GM13977 (cell line): ENCODE data around the gene CKS1B.

Experiments used
- DNase-seq: peaks from one replicate; pipeline ENCODE4 v3.0.0; 2012; ENCODE audit warnings: low spot score
- in situ Hi-C: fragments of 300-500 bp; cut with MboI; formaldehyde crosslinking; loops from one replicate; pipeline ENCODE4 v1.12.0; 2022; ENCODE audit warnings: low sequenced_read_pairs, low pct_unique_long_range_greater_than_20kb, mixed read lengths, inconsistent platforms; ENCODE audit not compliant: unreplicated experiment
- TF ChIP-seq, protein P1 (sequence below): IDR thresholded peaks from 2 replicates; pipeline ENCODE4 v1.5.1; 2012; ENCODE audit warnings: mild to moderate bottlenecking, control low read depth; ENCODE audit not compliant: insufficient read depth; ENCODE audit errors: extremely low read depth, missing control alignments

Gene CKS1B

DNA sequence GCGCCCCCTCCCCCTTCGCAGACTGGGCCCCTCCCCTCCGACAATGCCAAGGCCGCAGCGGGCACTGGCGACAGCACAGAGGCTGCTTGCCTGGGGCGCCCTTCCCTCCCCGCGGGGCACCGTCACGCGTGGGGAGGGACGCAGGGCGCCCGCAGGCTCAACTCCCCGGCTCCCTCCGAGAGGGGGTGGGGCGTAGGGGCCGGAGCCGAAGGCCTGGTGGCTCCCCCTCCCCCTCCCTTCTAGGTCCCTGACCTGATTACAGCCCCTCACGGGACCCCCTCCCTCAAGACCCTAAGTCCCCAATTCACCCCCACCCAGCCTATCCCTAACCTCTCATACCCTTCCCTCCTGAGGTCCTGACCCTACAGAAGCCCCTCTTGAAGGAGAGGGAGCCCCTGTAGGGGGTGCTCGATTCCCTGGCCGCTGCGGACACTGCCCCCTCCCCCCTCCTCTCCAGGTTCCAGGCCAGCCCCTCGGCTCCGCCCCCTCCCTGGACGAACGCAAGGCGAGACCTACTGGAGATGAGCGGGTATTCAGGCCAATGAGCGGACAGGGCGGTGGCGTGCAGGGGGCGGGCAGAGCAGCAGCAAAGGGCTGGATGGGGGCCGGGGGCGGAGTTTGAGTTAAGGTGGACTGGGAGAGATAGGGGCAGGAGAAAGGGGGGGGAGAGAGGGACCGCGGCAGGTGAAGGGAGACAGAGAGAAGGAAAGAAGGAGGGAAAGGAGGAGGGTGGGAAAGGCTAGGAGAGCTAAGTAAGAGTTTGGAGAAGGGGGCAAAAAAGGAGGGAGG, 27.4 kb downstream of the CKS1B start:
- in situ Hi-C loops = no loop called here
- TF ChIP-seq, protein P1, sequence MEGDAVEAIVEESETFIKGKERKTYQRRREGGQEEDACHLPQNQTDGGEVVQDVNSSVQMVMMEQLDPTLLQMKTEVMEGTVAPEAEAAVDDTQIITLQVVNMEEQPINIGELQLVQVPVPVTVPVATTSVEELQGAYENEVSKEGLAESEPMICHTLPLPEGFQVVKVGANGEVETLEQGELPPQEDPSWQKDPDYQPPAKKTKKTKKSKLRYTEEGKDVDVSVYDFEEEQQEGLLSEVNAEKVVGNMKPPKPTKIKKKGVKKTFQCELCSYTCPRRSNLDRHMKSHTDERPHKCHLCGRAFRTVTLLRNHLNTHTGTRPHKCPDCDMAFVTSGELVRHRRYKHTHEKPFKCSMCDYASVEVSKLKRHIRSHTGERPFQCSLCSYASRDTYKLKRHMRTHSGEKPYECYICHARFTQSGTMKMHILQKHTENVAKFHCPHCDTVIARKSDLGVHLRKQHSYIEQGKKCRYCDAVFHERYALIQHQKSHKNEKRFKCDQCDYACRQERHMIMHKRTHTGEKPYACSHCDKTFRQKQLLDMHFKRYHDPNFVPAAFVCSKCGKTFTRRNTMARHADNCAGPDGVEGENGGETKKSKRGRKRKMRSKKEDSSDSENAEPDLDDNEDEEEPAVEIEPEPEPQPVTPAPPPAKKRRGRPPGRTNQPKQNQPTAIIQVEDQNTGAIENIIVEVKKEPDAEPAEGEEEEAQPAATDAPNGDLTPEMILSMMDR = peak; percentile 51
- DNase-seq = peak; percentile 99

DNA sequence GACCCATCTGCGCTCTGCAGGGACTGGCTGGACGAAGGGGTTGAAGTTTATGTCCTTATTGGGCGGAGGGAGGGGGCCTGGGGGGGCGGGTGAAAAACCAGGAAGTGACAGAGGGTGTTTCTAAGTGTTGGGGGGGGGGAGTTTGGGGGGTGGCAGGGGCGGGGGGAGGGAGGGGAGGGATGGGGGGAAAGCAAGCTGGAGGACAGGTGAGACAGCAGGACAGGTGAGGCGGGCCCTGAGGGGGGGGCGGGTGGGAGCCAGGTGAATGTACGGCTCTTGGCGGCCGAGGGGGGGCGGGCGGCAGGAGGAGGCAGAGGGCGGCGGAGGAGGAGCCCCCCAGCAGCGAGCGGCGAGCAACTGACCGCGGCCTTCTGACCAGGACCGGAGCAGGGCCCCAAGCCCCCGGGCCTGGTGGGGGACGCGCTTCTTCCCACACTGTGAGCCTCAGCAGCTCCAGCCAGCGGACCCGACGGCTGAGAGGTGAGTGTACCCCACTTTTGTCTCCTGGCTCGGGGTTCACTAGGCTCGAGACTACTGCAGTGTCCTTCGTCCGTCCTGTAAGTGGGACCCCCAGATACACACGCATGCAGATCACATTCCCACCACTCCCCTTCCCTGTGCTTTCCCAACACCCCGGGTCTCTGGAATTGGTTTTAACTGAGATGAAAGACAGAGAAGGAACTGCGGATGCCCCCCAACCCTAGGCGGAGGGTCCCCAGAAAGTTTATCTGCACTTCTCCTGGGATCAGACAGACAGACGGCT, 28.2 kb downstream of the CKS1B start, which contains the start of gene ZBTB7B:
TSS of gene ZBTB7B (plus strand) at position 339 of the 763 bp plus-strand sequence. CDS start 11,859 bp downstream, outside the sequence.
- in situ Hi-C loops = no loop called here
- peak; percentile 84 for DNase-seq

DNA sequence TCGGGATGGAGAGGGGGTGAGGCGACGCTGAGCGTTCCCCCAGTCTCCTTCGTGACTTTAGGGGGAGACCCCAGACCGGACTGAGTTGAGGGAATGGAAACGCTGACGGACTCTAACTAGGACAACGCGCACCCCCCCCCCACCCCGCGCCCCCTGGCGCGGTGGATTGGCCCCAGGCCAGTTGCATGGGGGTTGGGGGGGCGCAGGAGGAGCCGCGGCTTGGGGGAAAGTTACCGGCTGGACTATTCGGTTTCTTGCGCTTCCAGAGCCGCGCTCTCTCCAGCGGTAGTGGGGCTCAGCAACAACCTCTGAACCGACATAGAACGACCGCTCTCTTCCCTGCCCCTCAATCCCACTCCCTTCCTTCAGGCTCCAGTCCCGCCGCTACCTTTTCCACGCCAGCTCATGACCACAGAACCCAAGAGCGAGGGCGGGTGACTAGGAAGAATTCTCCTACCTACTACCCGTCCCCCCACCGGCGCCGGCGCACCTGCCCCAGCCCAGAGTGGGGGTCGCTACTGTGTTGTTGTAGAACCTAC, 28.8 kb downstream of the CKS1B start:
- DNase-seq = no peak
- TF ChIP-seq, protein P1 = no peak
- in situ Hi-C loops = no loop called here

More for the DNA sequence above, 28.2 kb downstream of the CKS1B start, which contains the start of gene ZBTB7B:
- TF ChIP-seq, protein P1 = no peak

DNA sequence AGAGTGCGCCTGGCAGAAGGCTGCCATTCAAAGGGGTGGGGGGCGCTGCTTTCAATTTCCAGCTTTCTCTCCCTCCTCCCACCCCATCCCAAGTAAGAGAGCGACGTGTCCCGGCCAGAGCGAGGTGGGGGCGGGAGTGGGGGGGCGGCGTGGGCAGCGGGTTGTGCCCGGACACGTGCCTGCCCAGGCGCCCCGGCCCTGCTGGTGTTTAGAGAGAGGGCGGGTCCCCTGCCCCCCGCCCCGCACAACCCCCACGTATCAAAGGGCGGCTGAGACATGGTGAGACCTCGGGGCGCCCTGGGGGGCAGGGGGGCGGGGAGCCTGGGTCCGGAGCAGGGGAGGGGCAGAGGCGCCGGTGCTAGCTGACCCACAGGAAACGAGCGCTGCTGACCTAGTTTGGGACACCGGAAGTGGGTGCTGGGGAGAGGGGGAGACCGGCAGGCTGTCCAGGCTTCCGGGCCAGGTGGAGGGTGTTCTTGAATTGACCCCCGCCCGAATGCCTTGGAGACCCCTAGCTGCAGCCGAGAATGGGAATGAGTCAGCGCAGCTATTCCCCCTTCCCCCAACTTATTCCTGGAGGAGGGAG, 29.4 kb downstream of the CKS1B start:
- TF ChIP-seq, protein P1 = no peak
- DNase-seq = peak; percentile 69

DNA sequence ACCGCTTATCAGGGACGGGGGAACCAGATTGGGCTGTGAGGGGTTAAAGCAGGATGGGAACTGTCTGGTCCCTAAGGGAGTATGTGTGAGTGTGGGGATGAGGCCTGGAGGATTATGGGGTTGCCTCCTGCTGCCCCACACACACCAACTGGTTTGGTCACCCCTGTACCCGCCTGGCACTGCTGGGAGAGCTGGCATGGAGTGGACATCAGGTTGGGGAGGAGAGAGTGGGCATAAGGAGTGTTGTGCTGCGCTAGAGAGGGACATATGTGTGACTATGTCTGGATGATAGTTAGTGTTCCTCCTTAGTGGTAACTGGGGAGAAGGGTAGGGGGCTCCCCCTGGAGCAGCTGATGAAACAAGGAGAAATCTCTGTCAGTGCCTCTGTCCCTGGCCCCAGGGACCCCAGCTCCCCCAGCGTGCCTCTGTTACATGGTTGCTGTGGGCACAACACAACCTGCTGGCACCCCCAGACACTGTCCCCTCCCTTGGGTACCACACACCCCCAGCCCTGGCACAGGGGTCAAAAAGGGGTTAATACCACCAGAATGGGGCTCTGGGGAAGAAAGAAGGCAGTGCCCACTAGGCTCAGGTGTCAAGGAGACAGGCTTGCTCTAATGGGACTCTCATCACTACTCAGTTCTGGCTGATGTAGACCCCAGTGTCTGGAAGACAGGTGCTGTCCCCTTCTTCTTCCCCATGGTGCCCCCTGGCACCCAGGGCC, 30.0 kb downstream of the CKS1B start:
- DNase-seq = no peak
- in situ Hi-C loops = no loop called here
- TF ChIP-seq, protein P1 = no peak

More for the DNA sequence above, 29.4 kb downstream of the CKS1B start:
- in situ Hi-C loops = no loop called here
